WI38 (cell line): Measurements from ENCODE around the gene INO80D.
"Not testable (repeated sequence)": the region's sequence is repeated elsewhere in the genome, so short reads cannot be mapped to it uniquely, and the experiment has no call there.

Experiments
- H3K4me3 ChIP-seq: 2 replicates; pipeline ENCODE4 v1.5.1; 2011; ENCODE audit warnings: low read depth, mild to moderate bottlenecking, control low read depth, low read length
- CTCF ChIP-seq: IDR thresholded peaks from 2 replicates; pipeline ENCODE4 v1.5.1; 2012; ENCODE audit warnings: low read depth, mild to moderate bottlenecking, control low read depth, low read length

The INO80D gene

DNA sequence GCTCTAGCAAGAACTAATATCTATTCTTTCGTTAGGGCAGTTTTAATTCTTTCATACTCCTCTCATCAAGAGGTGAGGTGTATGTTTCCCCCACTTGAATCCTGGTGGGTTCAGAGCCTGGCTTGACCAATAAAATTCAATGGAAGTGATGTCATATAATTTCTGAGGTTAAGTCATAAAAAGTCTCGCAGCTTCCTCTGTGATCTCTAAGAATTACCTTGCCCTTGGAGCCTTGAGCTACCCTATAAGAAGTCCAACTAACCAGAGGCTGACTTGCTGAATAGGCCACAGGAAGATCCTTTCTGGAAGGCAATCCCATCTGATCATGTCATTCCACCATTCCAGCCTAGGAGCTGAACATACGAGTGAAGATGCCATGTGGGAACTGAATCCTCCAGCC, 26.1 kb upstream of the INO80D start:
- TF ChIP-seq CTCF = no peak
- H3K4me3 ChIP-seq = no peak overlapping the region

- no peak for TF ChIP-seq CTCF
- no peak overlapping the region for H3K4me3 ChIP-seq
These were observed 22.7 kb upstream of the INO80D start for GRCh38 chr2:206108713-206109112.

DNA sequence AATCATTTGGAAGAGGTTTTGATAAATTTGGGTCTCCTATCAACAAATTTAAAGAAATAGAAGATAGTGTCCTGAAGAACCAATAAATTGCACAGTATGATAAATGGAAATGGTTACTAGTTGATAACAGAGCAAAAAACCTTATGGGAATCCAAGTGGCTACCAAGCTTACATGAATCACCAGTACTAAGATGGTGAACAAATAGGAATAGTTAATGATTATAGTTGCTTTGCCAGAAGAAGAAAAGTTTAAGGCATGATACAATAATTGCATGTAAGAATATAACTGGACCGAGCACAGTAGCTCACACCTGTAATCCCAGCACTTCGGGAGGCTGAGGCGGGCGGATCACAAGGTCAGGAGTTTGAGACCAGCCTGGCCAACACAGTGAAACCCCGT, 19.6 kb upstream of the INO80D start:
- H3K4me3 ChIP-seq = no peak overlapping the region
- TF ChIP-seq CTCF = no peak

DNA sequence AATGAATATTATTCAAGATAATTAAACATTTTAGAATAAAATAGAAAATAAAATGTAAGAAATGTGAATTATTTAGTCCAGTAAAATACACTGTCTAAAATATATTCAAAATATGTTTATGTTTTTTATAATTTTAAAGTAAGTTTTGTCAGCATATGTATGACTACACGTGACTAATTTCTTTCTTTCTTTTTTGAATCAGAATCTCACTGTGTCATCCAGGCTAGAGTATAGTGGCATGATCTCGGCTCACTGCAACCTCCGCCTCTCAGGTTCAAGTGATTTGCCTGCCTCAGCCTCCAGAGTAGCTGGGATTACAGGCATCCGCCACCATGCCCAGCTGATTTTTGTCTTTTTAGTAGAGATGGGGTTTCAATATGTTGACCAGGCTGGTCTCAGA, 19.1 kb upstream of the INO80D start:
- no peak for TF ChIP-seq CTCF
- H3K4me3 ChIP-seq = no peak overlapping the region

GRCh38 chr2:206098872-206099271, 12.9 kb upstream of the INO80D start:
- not testable (repeated sequence) for H3K4me3 ChIP-seq

DNA sequence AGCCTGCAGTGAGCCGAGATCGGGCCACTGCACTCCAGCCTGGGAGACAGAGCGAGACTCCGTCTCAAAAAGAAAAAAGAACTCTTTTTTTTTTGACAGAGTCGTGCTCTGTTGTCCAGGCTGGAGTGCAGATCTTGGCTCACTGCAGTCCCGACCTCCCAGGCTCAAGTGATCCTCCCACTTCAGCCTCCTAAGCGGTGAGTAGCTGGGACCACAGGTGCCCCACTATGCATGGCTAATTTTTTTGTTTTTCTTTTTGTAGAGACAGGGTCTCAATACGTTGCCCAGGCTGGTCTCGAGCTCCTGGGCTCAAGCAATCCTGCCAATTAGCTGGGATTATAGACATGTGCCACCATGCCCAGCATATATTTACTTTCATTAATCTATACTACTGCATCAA, 12.5 kb upstream of the INO80D start:
- TF ChIP-seq CTCF = no peak
- H3K4me3 ChIP-seq = no peak overlapping the region

DNA sequence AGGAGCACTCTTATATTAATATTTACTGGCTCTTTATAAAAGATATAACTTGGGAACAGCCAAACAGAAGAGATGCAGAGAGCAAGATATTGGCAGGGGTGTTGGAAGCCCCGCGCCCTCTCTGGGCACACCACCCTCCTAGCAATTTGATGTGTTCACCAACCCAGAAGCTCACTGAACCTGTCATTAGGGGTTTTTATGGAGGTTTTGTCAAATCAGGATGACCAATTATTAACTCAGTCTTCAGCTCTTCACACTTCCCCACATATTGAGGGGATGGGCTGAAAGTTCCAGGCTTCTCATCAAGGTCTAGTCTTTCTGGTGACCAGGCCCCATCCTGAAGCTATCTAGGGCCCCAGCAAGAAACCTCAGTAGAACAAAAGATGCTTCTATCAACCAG, 10.9 kb upstream of the INO80D start:
- no peak for TF ChIP-seq CTCF
- no peak overlapping the region for H3K4me3 ChIP-seq

DNA sequence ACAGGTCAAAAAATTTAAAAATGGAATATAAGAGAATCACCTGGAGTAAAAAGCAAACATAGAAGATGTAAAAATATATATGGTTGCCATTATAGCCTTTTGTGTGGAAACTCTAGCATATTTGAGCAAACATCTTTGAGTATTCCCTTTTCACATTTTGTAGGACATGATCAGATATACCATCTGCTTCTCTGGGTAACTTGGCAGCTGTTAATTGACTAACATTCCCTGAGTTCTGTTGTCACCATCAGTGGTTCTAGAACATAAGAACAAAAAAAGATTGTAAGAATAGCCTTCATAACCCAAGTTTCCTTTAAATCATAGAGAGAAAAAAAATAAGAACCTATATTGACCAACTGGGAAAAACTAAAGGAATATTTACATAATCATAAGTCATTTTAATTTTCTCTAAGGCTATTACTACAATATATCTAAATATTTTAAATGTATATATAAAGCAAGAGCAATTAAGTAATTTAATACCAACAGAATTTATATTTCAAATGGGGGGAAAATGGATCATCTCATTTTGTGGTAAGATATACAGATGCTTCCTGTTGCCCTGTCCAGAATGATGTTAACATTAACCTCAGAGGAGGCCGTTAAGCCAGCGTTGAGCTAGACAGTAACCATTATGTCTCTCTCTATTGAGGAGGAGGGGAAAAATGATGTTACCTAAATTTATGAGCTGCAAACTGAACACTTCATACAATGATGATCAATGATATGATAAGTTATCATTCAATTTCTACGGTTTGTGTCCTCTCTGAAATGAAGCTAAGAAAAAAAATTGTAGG, 9.8 kb upstream of the INO80D start:
- no peak for TF ChIP-seq CTCF
- no peak overlapping the region for H3K4me3 ChIP-seq
